Fibroblast of skin of left quadriceps (primary cell): ENCODE data around the gene C9orf78.

Source experiments
- DNase-seq, 2 experiments: peaks; one replicate each; pipeline ENCODE4 v3.0.0-alpha.2; 2013; ENCODE audit warnings: low read depth in 2 of 2

The C9orf78 gene

GRCh38 chr9:129841071-129841470, 6.0 kb upstream of the C9orf78 start:
- DNase-seq: no peak

- DNase-seq: no peak
Observed at GRCh38 chr9:129840034-129840433, 5.0 kb upstream of the C9orf78 start.

- DNase-seq: no peak
Observed at GRCh38 chr9:129839324-129840023, 4.4 kb upstream of the C9orf78 start.

GRCh38 chr9:129838707-129839259, 3.7 kb upstream of the C9orf78 start:
- peak; percentile 18 to 26 for DNase-seq

- no peak for DNase-seq
Observed at GRCh38 chr9:129836311-129837007, 1.4 kb upstream of the C9orf78 start.

- DNase-seq: no peak
Observed at GRCh38 chr9:129835860-129836223, 767 bp upstream of the C9orf78 start.

GRCh38 chr9:129834489-129835127, 467 bp downstream of the C9orf78 start:
- DNase-seq: no peak

GRCh38 chr9:129832982-129833381, 2.1 kb downstream of the C9orf78 start:
- no peak for DNase-seq

GRCh38 chr9:129828969-129829368, 6.1 kb downstream of the C9orf78 start:
- DNase-seq: no peak

- DNase-seq: no peak
Observed at GRCh38 chr9:129828051-129828450, 7.0 kb downstream of the C9orf78 start.

- DNase-seq: no peak
Observed at GRCh38 chr9:129826759-129827158, 8.3 kb downstream of the C9orf78 start.

- DNase-seq: no peak
Observed at GRCh38 chr9:129826344-129826743, 8.7 kb downstream of the C9orf78 start.

GRCh38 chr9:129823935-129824601, 11.0 kb downstream of the C9orf78 start, which contains the start of gene TOR1A:
Gene TOR1A, minus strand, starts transcription at chr9:129824136. Its CDS starts 51 bp downstream, at chr9:129824085.
- peak; percentile 88 to 90 for DNase-seq

GRCh38 chr9:129823542-129823934, 11.5 kb downstream of the C9orf78 start:
- DNase-seq: no peak

- no peak for DNase-seq
Observed at GRCh38 chr9:129822898-129823541, 12.1 kb downstream of the C9orf78 start.

- DNase-seq: no peak
Observed at GRCh38 chr9:129816501-129817435, 18.3 kb downstream of the C9orf78 start.

GRCh38 chr9:129815278-129815677, 19.8 kb downstream of the C9orf78 start:
- DNase-seq: no peak

- no peak for DNase-seq
Observed at GRCh38 chr9:129814432-129815223, 20.4 kb downstream of the C9orf78 start.

- no peak for DNase-seq
Observed at GRCh38 chr9:129813661-129814060, 21.4 kb downstream of the C9orf78 start.

- no peak for DNase-seq
Observed at GRCh38 chr9:129812385-129812784, 22.7 kb downstream of the C9orf78 start.
